ENCODE data around the gene PERCC1. TPM values are rescaled to one million over a fixed set of nuclear protein-coding genes. Genes with fewer than 3 reads are reported as not detected.
A peak's percentile ranks its signal among the peaks of the same experiment; 100 is the strongest.

Gene PERCC1
- total RNA-seq, 1 experiment from 2014 or later, result not detected

GRCh38 chr16:1427473-1428461 lies 3.1 kb upstream of the PERCC1 start:
- ATAC-seq (no peak), DNase-seq (ENCODE audit: low spot score) (no peak)
- TF ChIP-seq JAZF1 (CRISPR knock-in tag; IDR thresholded peaks at IDR 0.05), result no peak
- H3K9me3 Mint-ChIP-seq, result no peaks in the 10 kb centered on the region
- ChIA-PET POLR2A (interaction anchor here (1.3 kb wide), 1 partner anchor 7 kb away, joined by 3 read pairs; the partner anchor contains the start of gene UQCC4), CTCF (interaction anchor here (1.0 to 2.0 kb wide), 5 partner anchors 10 to 296 kb away, joined by 3 to 14 read pairs (median 4); partner anchors contain the start of gene CCDC154)
- no peak overlapping the region for H3K27ac Mint-ChIP-seq
- H3K4me3 Mint-ChIP-seq, result no peak overlapping the region
- no peaks in the 10 kb centered on the region for H3K27me3 Mint-ChIP-seq (ENCODE audit: low read depth)
- no peaks in the 10 kb centered on the region for H3K36me3 Mint-ChIP-seq
- no peaks in the 10 kb centered on the region for H3K4me1 Mint-ChIP-seq

GRCh38 chr16:1428511-1428910 lies 2.4 kb upstream of the PERCC1 start:
- CTCF ChIA-PET, result interaction anchor here (0.6 to 2.0 kb wide), 7 partner anchors 8 to 296 kb away, joined by 3 to 14 read pairs (median 4); partner anchors contain the start of genes CCDC154, TELO2 and UQCC4
- DNase-seq (ENCODE audit: low spot score) (peak; percentile 77), ATAC-seq (peak; percentile 81)
- Mint-ChIP-seq H3K27ac (no peak overlapping the region), H3K9me3 (no peaks in the 10 kb centered on the region), H3K36me3 (no peaks in the 10 kb centered on the region), H3K4me3 (no peak overlapping the region), H3K27me3 (ENCODE audit: low read depth) (no peaks in the 10 kb centered on the region), H3K4me1 (no peaks in the 10 kb centered on the region)
- POLR2A ChIA-PET, result interaction anchor here (1.3 kb wide), 1 partner anchor 8 kb away, joined by 3 read pairs; the partner anchor contains the start of gene UQCC4
- TF ChIP-seq TEAD4 (CRISPR knock-in tag; IDR thresholded peaks at IDR 0.05) (no peak), CBFB (CRISPR knock-in tag; IDR thresholded peaks at IDR 0.05; ENCODE audit: low read depth) (no peak), ZBTB21 (CRISPR knock-in tag; IDR thresholded peaks at IDR 0.05; ENCODE audit: borderline replicate concordance) (no peak), SMAD4 (CRISPR knock-in tag; IDR thresholded peaks at IDR 0.05) (no peak), MAX (CRISPR knock-in tag; IDR thresholded peaks at IDR 0.05) (0 out of 2 replicates have a peak, but pooled peaks have one; percentile 31), ATF6 (CRISPR knock-in tag; IDR thresholded peaks at IDR 0.05) (no peak), ZSCAN18 (CRISPR knock-in tag; IDR thresholded peaks at IDR 0.05) (no peak)

- DNase-seq (ENCODE audit: low spot score) (no peak), ATAC-seq (no peak)
- H3K4me3 Mint-ChIP-seq, result no peak overlapping the region
- CTCF ChIA-PET, result interaction anchor here (0.6 to 1.5 kb wide), 6 partner anchors 9 to 297 kb away, joined by 3 to 14 read pairs (median 4); partner anchors contain the start of genes TELO2 and UQCC4
- H3K27ac Mint-ChIP-seq, result no peak overlapping the region
- no peaks in the 10 kb centered on the region for H3K36me3 Mint-ChIP-seq
- TF ChIP-seq TEAD4 (CRISPR knock-in tag; IDR thresholded peaks at IDR 0.05) (no peak), MLX (CRISPR knock-in tag; IDR thresholded peaks at IDR 0.05) (no peak), NFYB (CRISPR knock-in tag; conservative IDR thresholded peaks at IDR 0.05; ENCODE audit: low read depth) (no peak), RELA (CRISPR knock-in tag; IDR thresholded peaks at IDR 0.05; ENCODE audit: borderline replicate concordance) (no peak), ZNF121 (CRISPR knock-in tag; IDR thresholded peaks at IDR 0.05) (no peak), FOXP4 (CRISPR knock-in tag; IDR thresholded peaks at IDR 0.05) (no peak), ZNF512 (CRISPR knock-in tag; IDR thresholded peaks at IDR 0.05; ENCODE audit: borderline replicate concordance) (no peak)
- no peaks in the 10 kb centered on the region for H3K4me1 Mint-ChIP-seq
- no peaks in the 10 kb centered on the region for H3K27me3 Mint-ChIP-seq (ENCODE audit: low read depth)
- H3K9me3 Mint-ChIP-seq, result no peaks in the 10 kb centered on the region
- POLR2A ChIA-PET, result interaction anchor here (1.3 kb wide), 1 partner anchor 8 kb away, joined by 3 read pairs; the partner anchor contains the start of gene UQCC4
These were observed 1.9 kb upstream of the PERCC1 start for GRCh38 chr16:1429012-1429411.
